ENCODE data around the gene ACACA.
A peak's percentile ranks its signal among the peaks of the same experiment; 100 is the strongest.

ACACA gene

GRCh38 chr17:37340804-37341203 lies 65.8 kb downstream of the ACACA start:
- no peak for DNase-seq

GRCh38 chr17:37339321-37339720 lies 67.3 kb downstream of the ACACA start:
- no peak for DNase-seq

- DNase-seq, result no peak
These were observed 67.8 kb downstream of the ACACA start for GRCh38 chr17:37338847-37339246.

GRCh38 chr17:37327341-37328090 lies 79.1 kb downstream of the ACACA start:
- peak; percentile 66 for DNase-seq

- DNase-seq, result no peak
These were observed 83.6 kb downstream of the ACACA start for GRCh38 chr17:37322826-37323561.

GRCh38 chr17:37322106-37322505 lies 84.5 kb downstream of the ACACA start:
- DNase-seq, result no peak

- DNase-seq, result no peak
These were observed 87.6 kb downstream of the ACACA start for GRCh38 chr17:37318931-37319594.

- DNase-seq, result no peak
These were observed 88.8 kb downstream of the ACACA start for GRCh38 chr17:37317867-37318266.

GRCh38 chr17:37315601-37316000 lies 91.0 kb downstream of the ACACA start:
- DNase-seq, result no peak

GRCh38 chr17:37312137-37312923 lies 94.3 kb downstream of the ACACA start:
- DNase-seq, result no peak

- DNase-seq, result no peak
These were observed 95.7 kb downstream of the ACACA start for GRCh38 chr17:37310940-37311339.

- DNase-seq, result no peak
These were observed 97.6 kb downstream of the ACACA start for GRCh38 chr17:37309051-37309450.

- DNase-seq, result no peak
These were observed 101.2 kb downstream of the ACACA start for GRCh38 chr17:37305406-37305905.

GRCh38 chr17:37301288-37301687 lies 105.3 kb downstream of the ACACA start:
- no peak for DNase-seq

- DNase-seq, result no peak
These were observed 106.0 kb downstream of the ACACA start for GRCh38 chr17:37300683-37301082.

GRCh38 chr17:37299257-37299980 lies 107.2 kb downstream of the ACACA start:
- no peak for DNase-seq

GRCh38 chr17:37295888-37296287 lies 110.7 kb downstream of the ACACA start:
- DNase-seq, result no peak

GRCh38 chr17:37294888-37295287 lies 111.7 kb downstream of the ACACA start:
- no peak for DNase-seq

GRCh38 chr17:37293770-37294169 lies 112.9 kb downstream of the ACACA start:
- no peak for DNase-seq

GRCh38 chr17:37292429-37293139 lies 114.1 kb downstream of the ACACA start:
- peak; percentile 26 for DNase-seq

- no peak for DNase-seq
These were observed 115.3 kb downstream of the ACACA start for GRCh38 chr17:37291351-37291750.
